ENCODE results near the gene FNDC5. TPM values are rescaled to one million over a fixed set of nuclear protein-coding genes. Genes with fewer than 3 reads are reported as not detected.

FNDC5 gene
- total RNA-seq, 2 experiments from 2014 or later: not detected

GRCh38 chr1:32830092-32830852 lies 40.4 kb downstream of the FNDC5 start:
- Mint-ChIP-seq H3K9me3 (no peaks in the 10 kb centered on the region), H3K27me3 (no peaks in the 10 kb centered on the region), H3K4me3 (no peak overlapping the region), H3K27ac (no peak overlapping the region), H3K4me1 (peaks cover 9% of the 10 kb centered on the region), H3K36me3 (ENCODE audit: low read depth) (peaks cover 71% of the 10 kb centered on the region)
- CTCF ChIA-PET: interaction anchor here (0.6 to 0.7 kb wide), 2 partner anchors 72 to 310 kb away, joined by 3 read pairs; no protein-coding TSS in a partner anchor
- no peak for DNase-seq
- POLR2A ChIA-PET: no interaction called here

GRCh38 chr1:32828341-32828740 lies 42.4 kb downstream of the FNDC5 start:
- ChIA-PET POLR2A (no interaction called here), CTCF (no interaction called here)
- Mint-ChIP-seq H3K9me3 (no peaks in the 10 kb centered on the region), H3K27me3 (no peaks in the 10 kb centered on the region), H3K36me3 (ENCODE audit: low read depth) (peaks cover 72% of the 10 kb centered on the region), H3K4me3 (no peak overlapping the region), H3K4me1 (peaks cover 17% of the 10 kb centered on the region), H3K27ac (no peak overlapping the region)
- no peak for DNase-seq

- no peaks in the 10 kb centered on the region for H3K27me3 Mint-ChIP-seq
- no peak for DNase-seq
- peaks cover 29% of the 10 kb centered on the region for H3K4me1 Mint-ChIP-seq
- H3K27ac Mint-ChIP-seq: no peak overlapping the region
- no peaks in the 10 kb centered on the region for H3K9me3 Mint-ChIP-seq
- H3K4me3 Mint-ChIP-seq: no peak overlapping the region
- ChIA-PET CTCF (interaction anchor here (1.5 kb wide), 1 partner anchor 52 kb away, joined by 4 read pairs; no protein-coding TSS in a partner anchor), POLR2A (no interaction called here)
- peaks cover 56% of the 10 kb centered on the region for H3K36me3 Mint-ChIP-seq (ENCODE audit: low read depth)
These were observed 45.5 kb downstream of the FNDC5 start for GRCh38 chr1:32825181-32825580.

- DNase-seq: peak; percentile 31
- H3K27ac Mint-ChIP-seq: peak overlapping the region; percentile 97
- H3K9me3 Mint-ChIP-seq: no peaks in the 10 kb centered on the region
- peak overlapping the region; percentile 90 for H3K4me3 Mint-ChIP-seq
- ChIA-PET CTCF (interaction anchor here (0.6 kb wide), 1 partner anchor 299 kb away, joined by 3 read pairs; no protein-coding TSS in a partner anchor), POLR2A (interaction anchor here (0.5 kb wide), 1 partner anchor 24 kb away, joined by 7 read pairs; no protein-coding TSS in a partner anchor)
- no peaks in the 10 kb centered on the region for H3K27me3 Mint-ChIP-seq
- H3K36me3 Mint-ChIP-seq (ENCODE audit: low read depth): peaks cover 43% of the 10 kb centered on the region
- H3K4me1 Mint-ChIP-seq: peaks cover 50% of the 10 kb centered on the region
These were observed 51.7 kb downstream of the FNDC5 start for GRCh38 chr1:32818804-32819541.

- H3K27ac Mint-ChIP-seq: peak overlapping the region; percentile 97
- DNase-seq: peak; percentile 40
- H3K27me3 Mint-ChIP-seq: no peaks in the 10 kb centered on the region
- ChIA-PET CTCF (interaction anchor here (1.4 to 1.5 kb wide), 2 partner anchors 12 to 122 kb away, joined by 3 to 4 read pairs; no protein-coding TSS in a partner anchor), POLR2A (no interaction called here)
- H3K4me3 Mint-ChIP-seq: peak overlapping the region; percentile 90
- no peaks in the 10 kb centered on the region for H3K9me3 Mint-ChIP-seq
- H3K4me1 Mint-ChIP-seq: peaks cover 53% of the 10 kb centered on the region
- peaks cover 46% of the 10 kb centered on the region for H3K36me3 Mint-ChIP-seq (ENCODE audit: low read depth)
These were observed 52.6 kb downstream of the FNDC5 start for GRCh38 chr1:32817815-32818786.

- H3K4me1 Mint-ChIP-seq: peaks cover 57% of the 10 kb centered on the region
- no peaks in the 10 kb centered on the region for H3K27me3 Mint-ChIP-seq
- DNase-seq: peak; percentile 100
- H3K4me3 Mint-ChIP-seq: peak within 1 kb of the TSS; percentile 90
- CTCF ChIA-PET: interaction anchor here (1.4 to 1.5 kb wide), 2 partner anchors 11 to 122 kb away, joined by 3 to 4 read pairs; no protein-coding TSS in a partner anchor
- peaks cover 48% of the 10 kb centered on the region for H3K36me3 Mint-ChIP-seq (ENCODE audit: low read depth)
- no peaks in the 10 kb centered on the region for H3K9me3 Mint-ChIP-seq
- H3K27ac Mint-ChIP-seq: peak within 1 kb of the TSS; percentile 97
- POLR2A ChIA-PET: no interaction called here
These were observed 53.4 kb downstream of the FNDC5 start, which contains the start of the genes S100PBP and YARS1 for GRCh38 chr1:32817159-32817814. TSS of gene S100PBP (plus strand) at chr1:32817653. CDS start at chr1:32826100, 8,447 bp downstream. TSS of gene YARS1 (minus strand) at chr1:32817358. CDS start at chr1:32817244, 114 bp downstream.

- H3K4me1 Mint-ChIP-seq: peaks cover 59% of the 10 kb centered on the region
- H3K4me3 Mint-ChIP-seq: peak overlapping the region; percentile 90
- ChIA-PET POLR2A (no interaction called here), CTCF (interaction anchor here (1.4 to 1.5 kb wide), 2 partner anchors 10 to 123 kb away, joined by 3 to 4 read pairs; no protein-coding TSS in a partner anchor)
- no peaks in the 10 kb centered on the region for H3K9me3 Mint-ChIP-seq
- H3K27ac Mint-ChIP-seq: peak overlapping the region; percentile 97
- no peaks in the 10 kb centered on the region for H3K27me3 Mint-ChIP-seq
- DNase-seq: no peak
- peaks cover 48% of the 10 kb centered on the region for H3K36me3 Mint-ChIP-seq (ENCODE audit: low read depth)
These were observed 54.0 kb downstream of the FNDC5 start for GRCh38 chr1:32816676-32817158.

GRCh38 chr1:32813941-32814739 lies 56.6 kb downstream of the FNDC5 start:
- Mint-ChIP-seq H3K4me1 (peaks cover 60% of the 10 kb centered on the region), H3K27me3 (no peaks in the 10 kb centered on the region), H3K4me3 (peak overlapping the region; percentile 14), H3K27ac (no peak overlapping the region), H3K9me3 (no peaks in the 10 kb centered on the region), H3K36me3 (ENCODE audit: low read depth) (peaks cover 71% of the 10 kb centered on the region)
- DNase-seq: no peak
- ChIA-PET CTCF (interaction anchor here (1.0 kb wide), 1 partner anchor 313 kb away, joined by 5 read pairs; no protein-coding TSS in a partner anchor), POLR2A (no interaction called here)

Other genes with a start within 250 kb of the FNDC5 start
- gene ZBTB8OS, start 220.4 kb downstream of the FNDC5 start, total RNA-seq: 10 to 100 TPM; 51.0 to 57.6 TPM
- 100 to 1,000 TPM; 311 TPM for gene RBBP4, start 219.7 kb downstream of the FNDC5 start, total RNA-seq
- not detected for gene SYNC, start 168.1 kb downstream of the FNDC5 start, total RNA-seq
- 100 to 1,000 TPM; 167 to 196 TPM for gene YARS1, start 53.6 kb downstream of the FNDC5 start, total RNA-seq
- 10 to 100 TPM; 58.0 to 65.8 TPM for gene S100PBP, start 53.3 kb downstream of the FNDC5 start, total RNA-seq
- not detected for gene HPCA, start 15.6 kb upstream of the FNDC5 start, total RNA-seq
- not detected for gene TMEM54, start 30.5 kb upstream of the FNDC5 start, total RNA-seq
- gene RNF19B, start 93.9 kb upstream of the FNDC5 start, total RNA-seq: 10 to 100 TPM; 18.4 to 20.1 TPM
- gene AK2, start 166.0 kb upstream of the FNDC5 start, total RNA-seq: 100 to 1,000 TPM; 181 to 193 TPM
- gene AZIN2, start 210.2 kb upstream of the FNDC5 start, total RNA-seq: 1 to 10 TPM; 4.1 to 5.5 TPM

Measured in activated CD4-positive, alpha-beta T cell treated with anti-CD3 and anti-CD28 coated beads, Interleukin-2, amount 10 ng/mL, durations not matched to agents 7 days and 5 days (primary cell).